Right atrium auricular region (tissue), 2 donors: ENCODE results near the gene PPP5C. TPM values are rescaled to one million over a fixed set of nuclear protein-coding genes. Genes with fewer than 3 reads are reported as not detected.

Source experiments
- DNase-seq: peaks from one replicate; pipeline ENCODE4 v3.0.0-alpha.2; 2019; ENCODE audit warnings: low spot score
- H3K27ac ChIP-seq, 2 donors: fragments of 200-600 bp; sonication (generic); 1 replicate in 1 of 2; 2 replicates in 1 of 2; pipeline ENCODE4 v1.5.1; 2016 to 2019
- H3K27me3 ChIP-seq, 2 donors: fragments of 200-600 bp; sonication (generic); one replicate each; pipeline versions ENCODE4 v1.5.1 to v1.6.0; 2017 to 2019
- H3K36me3 ChIP-seq: fragments of 200-600 bp; sonication (generic); one replicate; pipeline ENCODE4 v1.5.1; 2016
- H3K4me1 ChIP-seq, 2 donors: fragments of 200-600 bp; sonication (generic); one replicate each; pipeline versions ENCODE4 v1.5.1 to v1.6.0; 2017 to 2019
- H3K4me3 ChIP-seq, 2 donors: fragments of 200-600 bp; sonication (generic); 1 replicate in 1 of 2; 2 replicates in 1 of 2; pipeline ENCODE4 v1.5.1; 2017 to 2019; ENCODE audit warnings: mild to moderate bottlenecking in 1 of 2, moderate library complexity in 1 of 2
- H3K9me3 ChIP-seq, 2 donors: fragments of 200-600 bp; sonication (generic); one replicate each; pipeline ENCODE4 v1.5.1; 2019
- CTCF ChIP-seq, 2 donors: fragments of 200-600 bp; sonication (generic); IDR thresholded peaks; one replicate each; pipeline ENCODE4 v1.5.1; 2019; ENCODE audit warnings: antibody characterized with exemption in 2 of 2
- total RNA-seq, 2 donors: library from RNA; depleted of rRNA; stranded (reverse); fragments of >200 nt; gene quantifications; one replicate each; pipeline ENCODE4 v1.1.0, GENCODE V29; 2016

Gene PPP5C
- total RNA-seq, 2 donors from 2014 or later = 59.1 to 84.3 TPM

- TF ChIP-seq CTCF (IDR thresholded peaks at IDR 0.05) = no peak
- peaks cover 0 to 50% of the 10 kb centered on the region in 2 donors for H3K4me1 ChIP-seq
- peaks cover 6% of the 10 kb centered on the region for H3K36me3 ChIP-seq
- no peak for DNase-seq
- no peaks in the 10 kb centered on the region for H3K9me3 ChIP-seq
- no peaks in the 10 kb centered on the region for H3K27me3 ChIP-seq
- H3K4me3 ChIP-seq = peak overlapping the region in 1 of 2 donors; percentile 60
- peak overlapping the region in 1 of 2 donors; percentile 86 for H3K27ac ChIP-seq
Measured at GRCh38 chr19:46410205-46411087, 63.6 kb downstream of the PPP5C start.

DNA sequence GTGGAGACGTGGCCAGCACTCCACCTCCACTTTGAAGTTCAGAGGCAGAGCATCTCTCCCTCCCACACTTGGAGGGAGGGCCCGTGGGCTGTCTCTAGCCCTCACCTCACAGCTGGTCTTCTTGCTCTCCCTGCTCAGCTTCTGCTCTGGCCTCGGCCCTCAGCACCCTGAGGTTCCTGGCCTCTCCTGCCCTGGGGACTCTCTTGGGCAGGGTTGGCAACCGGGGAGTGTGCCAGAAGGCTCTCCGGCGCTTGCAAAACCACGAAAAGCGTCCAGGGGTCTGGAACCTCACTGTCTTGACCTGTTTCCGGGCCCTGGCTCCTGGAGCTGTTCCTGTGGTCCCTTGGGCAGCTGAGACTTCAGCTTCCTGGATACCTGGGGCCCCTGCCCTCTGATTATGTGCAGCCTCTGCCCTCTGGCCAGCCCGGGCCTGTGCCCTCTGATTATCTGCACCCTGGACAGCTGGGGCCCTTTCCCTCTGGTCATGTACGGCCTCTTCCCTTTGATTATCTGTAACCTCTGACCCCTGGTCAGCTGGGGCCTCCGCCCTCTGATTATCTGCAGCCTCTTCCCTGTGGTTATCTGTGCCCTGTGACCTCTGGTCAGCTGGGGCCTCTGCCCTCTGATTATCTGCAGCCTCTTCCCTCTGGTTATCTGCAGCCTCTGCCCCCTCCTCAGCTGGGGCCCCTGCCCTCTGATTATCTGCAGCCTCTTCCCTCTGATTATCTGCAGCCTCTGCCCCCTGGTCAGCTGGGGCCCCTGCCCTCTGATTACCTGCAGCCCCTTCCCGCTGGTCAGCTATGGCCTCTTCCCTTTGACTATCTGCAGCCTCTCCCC is 64.4 kb downstream of the PPP5C start:
- Histone ChIP-seq H3K9me3 (no peaks in the 10 kb centered on the region), H3K27me3 (no peaks in the 10 kb centered on the region), H3K4me3 (peak overlapping the region; percentile 60), H3K36me3 (peaks cover 6% of the 10 kb centered on the region), H3K27ac (peak overlapping the region; percentile 86 to 88), H3K4me1 (peaks cover 0 to 56% of the 10 kb centered on the region in 2 donors)
- DNase-seq = no peak
- TF ChIP-seq CTCF (IDR thresholded peaks at IDR 0.05) = no peak

DNA sequence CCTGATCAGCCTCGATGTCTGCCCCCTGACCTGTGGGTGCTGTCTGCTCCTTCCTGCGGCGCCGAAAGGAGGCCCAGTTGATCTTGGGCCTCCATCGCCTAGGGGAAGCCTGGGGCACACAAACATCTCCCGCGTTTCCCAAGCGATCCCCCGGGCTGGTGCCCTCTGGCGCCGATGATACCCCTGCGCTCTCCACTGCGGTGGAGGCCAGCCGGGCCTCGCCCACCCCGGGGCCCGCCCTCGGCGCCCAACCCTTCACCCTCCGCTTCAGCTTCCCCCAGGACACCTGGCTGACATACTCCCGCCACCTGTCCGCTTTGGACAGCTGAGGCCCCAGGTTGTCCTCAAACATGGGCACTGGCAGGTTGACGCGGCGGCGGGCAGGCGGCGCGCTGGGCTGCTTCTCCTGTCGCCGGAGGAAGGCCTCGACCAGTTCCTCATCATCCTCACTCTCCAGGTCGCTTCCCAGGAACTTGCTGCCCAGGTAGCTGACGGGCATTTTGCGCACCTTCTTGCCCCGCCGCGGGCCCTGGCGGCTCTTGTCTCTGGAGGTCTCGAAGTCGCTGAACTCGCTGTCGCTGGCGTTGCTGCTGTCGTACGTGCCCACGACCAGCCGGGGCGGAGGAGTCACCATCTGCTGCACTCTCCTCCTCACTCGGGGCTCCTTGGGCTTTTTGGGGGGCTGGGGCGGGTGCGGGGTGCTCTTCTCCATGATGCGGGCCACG is 65.2 kb downstream of the PPP5C start:
- peaks cover 0 to 56% of the 10 kb centered on the region in 2 donors for H3K4me1 ChIP-seq
- peak overlapping the region; percentile 60 for H3K4me3 ChIP-seq
- peak in 1 of 2 donors; percentile 18 for TF ChIP-seq CTCF (IDR thresholded peaks at IDR 0.05)
- H3K27ac ChIP-seq = peak overlapping the region; percentile 86 to 88
- DNase-seq = no peak
- H3K27me3 ChIP-seq = no peaks in the 10 kb centered on the region
- no peaks in the 10 kb centered on the region for H3K9me3 ChIP-seq
- H3K36me3 ChIP-seq = peaks cover 6% of the 10 kb centered on the region

GRCh38 chr19:46412650-46413261 is 65.9 kb downstream of the PPP5C start:
- H3K27ac ChIP-seq = peak overlapping the region; percentile 86 to 88

More at GRCh38 chr19:46412650-46413261, 65.9 kb downstream of the PPP5C start:
- no peak for DNase-seq
- H3K27me3 ChIP-seq = no peaks in the 10 kb centered on the region
- H3K36me3 ChIP-seq = peaks cover 6% of the 10 kb centered on the region
- H3K4me3 ChIP-seq = peak overlapping the region; percentile 60
- H3K4me1 ChIP-seq = peaks cover 0 to 49% of the 10 kb centered on the region in 2 donors
- no peak for TF ChIP-seq CTCF (IDR thresholded peaks at IDR 0.05)
- H3K9me3 ChIP-seq = no peaks in the 10 kb centered on the region
